GM12892 (cell line): ENCODE measurements around the gene CDK19.

Source experiments
- DNase-seq: peaks from one replicate; pipeline ENCODE4 v3.0.0; 2011; ENCODE audit not compliant: insufficient read length
- FAIRE-seq: peaks from 2 replicates; lab custom pipeline; 2011; peaks lifted over from hg19 to GRCh38; lab: Jason Lieb, UNC
- POLR2A ChIP-seq: IDR thresholded peaks from 2 replicates; pipeline ENCODE4 v1.6.1; 2011; ENCODE audit warnings: low read depth, low read length, control low read depth
- POLR2AphosphoS5 ChIP-seq: IDR thresholded peaks from 2 replicates; pipeline ENCODE4 v1.6.1; 2011; ENCODE audit warnings: low read depth, low read length, control low read depth
- TAF1 ChIP-seq: IDR thresholded peaks from 2 replicates; pipeline ENCODE4 v1.6.1; 2011; ENCODE audit warnings: low read depth, mild to moderate bottlenecking, control low read depth, low read length, borderline replicate concordance

The CDK19 gene

DNA sequence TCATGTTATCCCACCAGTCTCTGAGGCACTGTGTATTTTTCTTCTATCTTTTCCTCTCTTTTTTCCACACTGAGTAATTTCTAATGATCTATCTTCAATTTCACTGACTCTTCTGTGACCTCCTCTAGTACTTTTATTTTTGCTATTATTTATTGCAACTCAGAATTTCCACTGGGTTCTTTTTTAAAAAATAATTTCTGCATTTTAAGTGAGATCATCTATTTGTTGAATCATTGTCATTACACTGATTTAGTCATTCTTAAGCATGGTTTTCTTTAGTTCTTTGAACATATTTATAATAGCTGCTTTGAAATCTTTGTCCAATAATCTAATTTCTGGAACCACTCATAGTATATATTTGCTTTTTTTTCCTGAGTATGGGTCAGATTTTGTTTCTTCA lies 242.1 kb downstream of the CDK19 start:
- DNase-seq (no peak), FAIRE-seq (no peak)
- TF ChIP-seq POLR2AphosphoS5 (no peak), POLR2A (no peak), TAF1 (no peak)

- TF ChIP-seq POLR2AphosphoS5 (no peak), TAF1 (no peak), POLR2A (no peak)
- FAIRE-seq (peak; percentile 54), DNase-seq (no peak)
Observed at GRCh38 chr6:110567957-110568696, 247.1 kb downstream of the CDK19 start.

DNA sequence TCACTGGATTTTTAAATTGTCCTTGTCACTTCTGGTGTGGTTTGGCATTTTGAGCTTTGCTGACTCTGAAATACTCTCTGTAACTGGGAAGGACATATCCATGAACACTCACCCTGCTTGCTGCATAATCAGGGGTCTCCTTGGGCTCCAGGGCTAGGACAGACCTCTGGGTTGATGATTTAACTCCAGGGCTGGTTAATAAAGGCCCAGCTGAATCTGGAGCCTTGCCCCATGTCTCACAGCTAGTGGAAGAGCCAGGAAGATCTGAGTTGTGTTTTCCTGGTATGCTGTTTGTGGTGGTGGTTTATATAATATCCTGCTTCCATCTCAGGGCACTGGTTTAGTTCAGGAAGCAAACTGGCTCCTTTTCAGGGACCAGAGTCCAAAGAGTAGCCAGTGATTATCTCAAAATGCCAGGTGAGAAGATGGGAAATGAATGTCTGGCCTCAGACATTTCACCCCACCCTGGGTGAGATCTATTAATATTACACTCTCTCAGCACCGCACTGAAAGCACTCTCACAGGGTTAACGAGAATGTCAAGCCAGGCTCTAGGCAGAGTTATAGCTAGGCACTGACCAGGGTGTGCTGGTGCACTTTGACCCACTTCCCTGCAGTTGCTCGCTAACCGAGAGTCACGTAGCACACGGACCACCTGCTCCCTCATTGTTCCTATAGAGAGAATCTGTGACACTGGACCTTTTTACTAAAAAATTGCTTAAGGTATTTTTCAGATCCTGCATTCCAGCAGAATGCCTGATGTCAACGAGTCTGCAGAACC lies 248.7 kb downstream of the CDK19 start:
- no peak for FAIRE-seq
- TF ChIP-seq POLR2A (no peak), TAF1 (no peak), POLR2AphosphoS5 (no peak)
- no peak for DNase-seq

DNA sequence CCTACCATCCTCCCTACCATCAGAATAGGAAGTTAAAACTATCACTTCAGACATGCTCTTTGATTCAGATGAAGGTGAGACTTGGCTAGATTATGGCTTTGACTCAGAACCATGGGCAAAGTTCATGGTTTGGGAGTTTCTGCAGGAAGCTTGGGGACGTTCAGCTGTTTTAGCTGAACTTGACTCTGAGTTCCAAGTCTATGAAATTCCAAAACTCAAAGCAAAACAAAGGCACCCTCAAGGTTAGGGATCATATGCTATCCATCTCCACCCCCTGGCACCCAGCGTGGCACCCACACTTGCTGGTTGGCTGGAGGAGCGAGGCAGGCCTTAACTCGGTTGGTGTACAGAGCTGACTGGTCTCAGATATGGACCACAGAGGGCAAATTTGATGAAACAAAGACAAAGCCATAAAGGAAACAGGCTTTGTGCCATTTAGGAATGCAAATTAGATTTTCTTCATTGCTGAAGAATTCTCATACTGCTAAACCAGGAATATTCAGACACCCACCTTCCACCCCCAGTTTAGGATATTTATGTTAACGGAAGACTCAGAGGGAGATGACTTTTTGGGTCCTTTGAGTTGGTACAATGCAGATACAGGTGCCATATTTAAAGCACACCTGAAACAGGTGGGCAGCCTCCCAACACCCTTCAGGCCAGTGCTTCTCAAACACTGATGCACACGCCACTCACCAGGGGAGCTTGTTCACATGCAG lies 250.4 kb downstream of the CDK19 start:
- TF ChIP-seq POLR2A, result no peak
- no peak for TF ChIP-seq POLR2AphosphoS5
- no peak for TF ChIP-seq TAF1
- no peak for FAIRE-seq

GRCh38 chr6:110563711-110564110 lies 251.6 kb downstream of the CDK19 start:
- no peak for DNase-seq
- TF ChIP-seq POLR2A (no peak), POLR2AphosphoS5 (no peak), TAF1 (no peak)
- no peak for FAIRE-seq

More for the DNA sequence above, 250.4 kb downstream of the CDK19 start:
- no peak for DNase-seq

DNA sequence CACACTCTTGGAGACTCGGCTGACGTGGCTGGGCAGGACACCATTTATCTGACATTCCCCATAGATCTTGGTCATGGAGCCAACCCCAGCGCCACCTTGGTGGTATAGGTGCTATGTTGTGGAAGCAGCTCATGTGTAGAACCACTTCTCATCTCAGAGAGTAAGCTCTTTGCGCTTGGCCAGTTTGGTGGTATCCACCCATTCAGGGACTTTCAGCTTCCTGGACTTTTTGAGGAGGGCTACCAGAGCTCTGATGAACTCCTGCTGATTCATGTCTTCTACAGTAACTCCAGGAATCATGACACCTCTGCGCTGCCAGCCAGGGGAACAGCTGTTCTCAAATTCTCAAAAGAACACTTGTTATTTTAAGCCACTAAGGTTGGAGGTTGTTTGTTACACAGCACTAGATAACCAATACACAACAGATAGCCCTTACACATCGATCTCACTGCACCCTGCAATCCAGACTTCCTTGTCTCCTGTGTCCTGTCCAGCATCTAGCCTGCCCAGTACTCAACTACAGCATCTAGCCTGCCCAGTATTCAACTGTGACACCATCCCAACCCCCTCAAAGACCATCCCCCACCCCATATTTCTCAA lies 252.9 kb downstream of the CDK19 start:
- FAIRE-seq, result no peak
- no peak for DNase-seq
- no peak for TF ChIP-seq POLR2A
- TF ChIP-seq TAF1, result no peak
- TF ChIP-seq POLR2AphosphoS5, result no peak

DNA sequence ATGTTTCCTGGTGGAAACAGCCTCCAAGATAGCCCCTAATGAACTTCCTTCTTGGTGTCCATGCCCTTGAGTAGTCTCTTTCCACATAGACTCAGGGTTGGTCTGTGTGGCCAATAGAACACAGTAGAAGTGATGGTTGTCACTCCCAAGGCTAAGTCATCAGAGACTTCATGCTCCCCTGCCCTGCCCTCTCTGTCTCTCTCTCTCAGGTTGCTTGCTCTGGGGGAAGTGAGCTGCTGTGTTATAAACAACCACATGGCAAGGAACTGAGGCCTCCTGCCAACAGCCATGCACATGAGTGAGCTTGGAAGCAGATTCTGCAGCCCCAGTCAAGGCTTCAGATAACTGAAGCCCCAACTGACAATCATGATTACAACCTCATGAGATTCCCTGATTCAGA lies 253.6 kb downstream of the CDK19 start:
- no peak for TF ChIP-seq POLR2AphosphoS5
- no peak for TF ChIP-seq POLR2A
- TF ChIP-seq TAF1, result no peak
- no peak for DNase-seq
- no peak for FAIRE-seq

DNA sequence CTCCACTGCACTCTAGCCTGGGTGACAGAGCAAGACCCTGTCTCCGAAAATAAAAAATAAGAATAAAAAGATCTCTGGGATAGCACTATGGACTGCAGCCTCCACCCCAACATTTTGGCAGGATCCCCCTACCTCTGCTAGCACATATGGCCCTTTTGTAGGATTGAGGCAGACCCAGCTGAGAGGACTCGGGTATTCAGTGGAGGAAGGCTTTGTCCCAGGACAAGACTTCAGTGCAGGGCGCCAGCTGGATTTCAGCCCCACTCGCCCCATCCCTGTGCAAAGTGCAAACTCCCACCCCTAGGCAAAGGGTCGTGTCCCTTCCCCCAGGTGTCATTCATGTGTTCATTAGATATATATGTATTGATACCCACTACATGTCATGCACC lies 254.3 kb downstream of the CDK19 start:
- peak; percentile 30 for FAIRE-seq
- no peak for DNase-seq

GRCh38 chr6:110560239-110561007 lies 254.8 kb downstream of the CDK19 start:
- peak; percentile 42 for FAIRE-seq
- no peak for TF ChIP-seq POLR2AphosphoS5
- DNase-seq, result no peak

More for the DNA sequence above, 254.3 kb downstream of the CDK19 start:
- TF ChIP-seq POLR2AphosphoS5 (no peak), TAF1 (no peak), POLR2A (no peak)
